Measurements from ENCODE around the gene PTPN9. TPM values are rescaled to one million over a fixed set of nuclear protein-coding genes. Genes with fewer than 3 reads are reported as not detected.

PTPN9 gene
- total RNA-seq, 1 donor from 2014 or later = 16.8 TPM

DNA sequence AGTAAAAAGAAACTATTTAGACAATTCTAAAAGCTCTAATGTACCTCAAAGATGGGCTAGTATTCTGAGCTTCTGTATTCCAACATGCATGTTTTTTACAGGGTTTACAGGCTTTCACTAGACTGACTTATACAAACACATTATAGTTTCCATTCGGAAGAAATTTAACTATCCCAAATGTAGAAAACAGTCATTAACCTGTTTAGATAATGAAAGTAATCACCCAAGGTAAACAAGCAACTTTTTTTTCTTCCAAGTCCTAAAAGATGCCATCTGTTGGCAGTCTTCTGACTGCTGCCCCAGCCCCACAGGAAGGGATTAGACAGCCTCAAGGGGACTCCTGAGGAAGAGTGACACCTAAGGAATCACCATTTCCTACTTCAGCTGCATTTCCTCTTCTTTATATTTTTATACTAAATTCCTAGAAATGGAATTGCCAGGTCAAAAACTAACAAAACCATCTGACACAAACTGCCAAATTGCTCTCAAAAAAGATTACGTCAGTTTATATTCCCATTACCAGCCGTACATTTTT lies 153.1 kb downstream of the PTPN9 start:
- peak in 1 of 2 donors; percentile 14 for DNase-seq (ENCODE audit: low read depth in 2 of 2)

DNA sequence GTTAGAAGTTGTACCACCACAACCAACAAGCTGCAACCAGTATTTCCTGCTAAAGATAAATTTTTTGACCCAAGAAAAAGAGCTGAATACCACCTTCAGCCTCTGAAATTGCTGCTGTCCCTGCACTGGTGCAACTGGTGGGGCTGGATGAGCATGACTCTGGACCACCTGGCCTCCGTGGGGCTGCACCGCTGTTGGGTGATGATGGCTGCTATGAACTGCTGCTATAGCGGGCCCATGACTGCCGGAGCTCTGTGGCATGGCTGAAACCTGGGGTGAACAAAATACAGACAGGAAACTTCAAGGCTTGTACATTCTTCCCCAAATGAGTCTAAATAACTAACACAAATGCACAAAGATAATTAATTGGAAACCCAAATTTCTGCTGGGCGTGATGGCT lies 156.6 kb downstream of the PTPN9 start:
- no peak for DNase-seq (ENCODE audit: low read depth in 2 of 2)

DNA sequence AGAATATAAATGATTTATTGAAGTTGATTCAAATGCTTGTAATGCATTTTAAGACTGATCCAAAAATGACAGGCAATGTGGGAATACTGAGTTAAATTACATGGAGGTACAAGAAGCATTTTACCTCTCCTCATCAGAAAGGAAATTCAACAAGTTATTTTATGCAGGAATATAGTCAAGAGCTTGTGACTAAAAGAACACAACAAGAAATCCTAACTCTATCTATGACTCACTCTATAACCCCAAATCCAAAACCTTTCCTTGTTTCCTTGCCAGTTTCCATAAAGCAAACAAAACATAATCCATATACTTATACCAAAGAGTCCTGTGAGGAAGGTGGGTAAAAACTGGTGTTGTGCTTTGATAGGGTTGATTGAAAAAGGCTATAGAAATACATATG lies 158.4 kb downstream of the PTPN9 start:
- DNase-seq (ENCODE audit: low read depth in 2 of 2) = peak in 1 of 2 donors; percentile 59

DNA sequence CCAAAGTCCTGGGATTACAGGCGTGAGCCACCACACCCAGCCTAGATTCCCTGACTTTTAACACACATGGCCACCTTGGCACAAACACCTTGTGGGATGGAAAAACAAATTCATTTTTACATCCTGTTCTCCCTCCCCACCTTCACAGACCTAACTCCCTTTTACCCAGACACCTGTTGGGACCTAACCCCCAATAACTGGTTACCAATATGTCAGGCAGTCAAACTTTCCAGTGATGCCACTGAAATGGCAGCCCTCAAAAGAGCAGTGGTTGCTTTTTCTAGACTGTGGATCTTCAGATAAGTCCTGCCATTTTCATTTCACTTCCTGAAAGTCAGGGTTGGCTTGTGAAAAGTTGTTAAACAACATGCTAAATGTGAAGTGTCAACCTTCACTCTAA lies 162.5 kb downstream of the PTPN9 start:
- peak in 1 of 2 donors; percentile 14 for DNase-seq (ENCODE audit: low read depth in 2 of 2)

Other genes with a start within 250 kb of the PTPN9 start
- gene COMMD4, start 243.3 kb downstream of the PTPN9 start, total RNA-seq = 92.6 and 104 TPM in 2 replicates
- gene NEIL1, start 232.3 kb downstream of the PTPN9 start, total RNA-seq = 8.0 and 22.5 TPM in 2 replicates
- gene MAN2C1, start 210.7 kb downstream of the PTPN9 start, total RNA-seq = 98.5 and 131 TPM in 2 replicates
- 23.1 and 29.6 TPM in 2 replicates for gene SIN3A, start 127.6 kb downstream of the PTPN9 start, total RNA-seq
- 14.0 and 15.2 TPM in 2 replicates for gene SNUPN, start 46.4 kb upstream of the PTPN9 start, total RNA-seq
- 61.1 and 68.5 TPM in 2 replicates for gene IMP3, start 60.9 kb upstream of the PTPN9 start, total RNA-seq
- 8.6 and 17.2 TPM in 2 replicates for gene SNX33, start 68.6 kb upstream of the PTPN9 start, total RNA-seq
- gene CSPG4, start 133.5 kb upstream of the PTPN9 start, total RNA-seq = under 0.01 and 0.13 TPM in 2 replicates

Data from dermis microvascular lymphatic vessel endothelial cell (primary cell).